ENCODE measurements around the gene GBP7.

DNA sequence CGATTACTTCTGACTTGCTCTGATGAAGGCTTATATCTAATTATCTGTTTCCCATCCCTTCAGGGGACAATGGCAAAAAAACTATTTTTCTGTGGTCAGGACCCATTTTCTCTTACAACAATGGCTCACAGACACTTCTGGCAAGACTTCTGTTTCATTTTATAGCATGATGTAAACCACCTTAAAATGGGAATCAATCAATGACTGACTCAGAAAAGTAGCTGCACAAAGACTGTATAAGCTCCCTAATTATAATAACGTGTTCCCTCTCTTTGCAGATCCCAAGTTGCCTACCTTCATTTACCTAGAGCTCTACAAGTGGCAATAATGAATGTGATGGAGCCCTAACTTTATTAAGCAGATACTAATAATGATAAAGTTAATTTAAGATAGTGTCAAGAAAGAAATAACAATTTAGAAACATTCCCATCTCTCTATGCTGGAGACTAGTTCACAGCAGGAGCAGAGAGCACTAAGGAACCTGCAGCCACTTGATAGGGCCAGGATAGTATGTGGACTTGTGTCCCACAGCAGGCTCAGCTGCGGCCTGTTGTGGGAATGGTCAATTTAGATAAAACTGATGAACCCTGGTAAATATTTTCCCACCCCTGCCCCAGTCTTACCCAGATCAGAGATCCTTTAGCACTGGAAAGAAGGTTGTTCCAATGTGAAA is 50.4 kb downstream of the GBP7 start:
- TF ChIP-seq, protein P1, sequence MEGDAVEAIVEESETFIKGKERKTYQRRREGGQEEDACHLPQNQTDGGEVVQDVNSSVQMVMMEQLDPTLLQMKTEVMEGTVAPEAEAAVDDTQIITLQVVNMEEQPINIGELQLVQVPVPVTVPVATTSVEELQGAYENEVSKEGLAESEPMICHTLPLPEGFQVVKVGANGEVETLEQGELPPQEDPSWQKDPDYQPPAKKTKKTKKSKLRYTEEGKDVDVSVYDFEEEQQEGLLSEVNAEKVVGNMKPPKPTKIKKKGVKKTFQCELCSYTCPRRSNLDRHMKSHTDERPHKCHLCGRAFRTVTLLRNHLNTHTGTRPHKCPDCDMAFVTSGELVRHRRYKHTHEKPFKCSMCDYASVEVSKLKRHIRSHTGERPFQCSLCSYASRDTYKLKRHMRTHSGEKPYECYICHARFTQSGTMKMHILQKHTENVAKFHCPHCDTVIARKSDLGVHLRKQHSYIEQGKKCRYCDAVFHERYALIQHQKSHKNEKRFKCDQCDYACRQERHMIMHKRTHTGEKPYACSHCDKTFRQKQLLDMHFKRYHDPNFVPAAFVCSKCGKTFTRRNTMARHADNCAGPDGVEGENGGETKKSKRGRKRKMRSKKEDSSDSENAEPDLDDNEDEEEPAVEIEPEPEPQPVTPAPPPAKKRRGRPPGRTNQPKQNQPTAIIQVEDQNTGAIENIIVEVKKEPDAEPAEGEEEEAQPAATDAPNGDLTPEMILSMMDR (IDR thresholded peaks at IDR 0.05) = no peak
- no peak for TF ChIP-seq POLR2A (IDR thresholded peaks at IDR 0.05)

All from lower leg skin (tissue), 3 donors.